ENCODE data around the gene CALN1. TPM values are rescaled to one million over a fixed set of nuclear protein-coding genes. Genes with fewer than 3 reads are reported as not detected.

CALN1 gene
- total and polyA plus RNA-seq, 2 experiments from 2014 or later, result 7.6 to 14.5 TPM

- Mint-ChIP-seq H3K4me1 (peaks cover 14% of the 10 kb centered on the region), H3K36me3 (ENCODE audit: low read depth) (no peaks in the 10 kb centered on the region), H3K4me3 (no peak overlapping the region), H3K27me3 (ENCODE audit: insufficient read depth, low read depth, poor library complexity) (no peaks in the 10 kb centered on the region), H3K27ac (peak overlapping the region; percentile 61; the same call in 1 of the 2 replicates), H3K9me3 (peaks cover 3% of the 10 kb centered on the region; the same call in 1 of the 3 replicates)
- ATAC-seq, result no peak
- Histone ChIP-seq H3K4me2 (no peak overlapping the region), H3K27ac (ENCODE audit: low read depth) (no peak overlapping the region), H4K20me1 (replicated peaks; ENCODE audit: insufficient read depth) (no peaks in the 10 kb centered on the region; the same call in none of the 2 replicates), H2AFZ (no peak overlapping the region), H3K79me2 (replicated peaks; ENCODE audit: insufficient read depth) (no peaks in the 10 kb centered on the region), H3K9me2 (ENCODE audit: insufficient read depth) (peaks cover 3% of the 10 kb centered on the region; the same call in 1 of the 2 replicates), H3K36me3 (ENCODE audit: insufficient read depth) (no peaks in the 10 kb centered on the region), H3K4me1 (ENCODE audit: insufficient read depth) (no peaks in the 10 kb centered on the region), H3K4me3 (no peak overlapping the region), H3F3A (replicated peaks; ENCODE audit: low read depth) (no peaks in the 10 kb centered on the region), H3K27me3 (ENCODE audit: insufficient read depth) (no peaks in the 10 kb centered on the region)
- TF ChIP-seq ETS1 (IDR thresholded peaks at IDR 0.05) (no peak), NANOG (IDR thresholded peaks at IDR 0.05; ENCODE audit: borderline replicate concordance) (no peak), ZNF462 (CRISPR knock-in tag; IDR thresholded peaks at IDR 0.05) (no peak), ZNF331 (CRISPR knock-in tag; IDR thresholded peaks at IDR 0.05; ENCODE audit: low read depth) (no peak), CREB1 (CRISPR knock-in tag; IDR thresholded peaks at IDR 0.05; ENCODE audit: low read depth) (no peak), STAT1 (IDR thresholded peaks at IDR 0.05; ENCODE audit: unreplicated experiment) (no peak), CTCF (conservative IDR thresholded peaks at IDR 0.05; ENCODE audit: low read depth in 2 of 2) (no peak), EZH2 (IDR thresholded peaks at IDR 0.05; ENCODE audit: low read depth, unreplicated experiment) (no peak), JUNB (IDR thresholded peaks at IDR 0.05; ENCODE audit: unreplicated experiment) (no peak)
- no peak for DNase-seq (ENCODE audit: low spot score)
Observed at GRCh38 chr7:71842381-71842780, 569.8 kb downstream of the CALN1 start.

Data from GM23338 (cell line).